ENCODE results near the gene POLR2J3.
"Not testable (repeated sequence)": the region's sequence is repeated elsewhere in the genome, so short reads cannot be mapped to it uniquely, and the experiment has no call there.

GRCh38 chr7:102602317-102602716 is 29.9 kb upstream of the POLR2J3 start:
- not testable (repeated sequence) for TF ChIP-seq CTCF, POLR2A, EP300 (IDR thresholded peaks at IDR 0.05)

Measured in tibial nerve (tissue), 4 donors.